ENCODE data around the gene SMYD3. TPM values are rescaled to one million over a fixed set of nuclear protein-coding genes. Genes with fewer than 3 reads are reported as not detected.

The SMYD3 gene
- total and polyA plus RNA-seq, 4 donors: 10.5 to 40.1 (median 32.5) TPM

- Histone ChIP-seq H3K27me3 (ENCODE audit: control insufficient read depth in 3 of 3, insufficient read depth in 3 of 3, low read length in 2 of 3) (no peaks in the 10 kb centered on the region), H3K9ac (ENCODE audit: insufficient read depth in 1 of 2, low read length in 2 of 2) (no peak overlapping the region), H3K4me1 (ENCODE audit: control insufficient read depth in 5 of 5, insufficient read depth in 5 of 5, low read length in 5 of 5) (peaks cover 0 to 5% (median 3%) of the 10 kb centered on the region in 5 donors), H3K4me3 (no peak overlapping the region), H3K36me3 (ENCODE audit: control insufficient read depth in 4 of 4, insufficient read depth in 4 of 4, low read length in 4 of 4) (no peaks in the 10 kb centered on the region), H3K9me3 (ENCODE audit: control insufficient read depth in 4 of 4, insufficient read depth in 3 of 4, low read length in 3 of 4) (no peaks in the 10 kb centered on the region), H3K27ac (ENCODE audit: low read depth in 1 of 2, low read length in 1 of 2) (no peak overlapping the region)
- no peak for ATAC-seq (ENCODE audit: insufficient read depth, low FRiP score)
- 54 to 55% methylated on average over 10 of the region's 10 CpGs for WGBS, 2 donors
- DNase-seq: no peak
- TF ChIP-seq CTCF (IDR thresholded peaks at IDR 0.05; ENCODE audit: control extremely low read depth, extremely low read depth): no peak
Observed at GRCh38 chr1:245999697-246000637, 507.1 kb downstream of the SMYD3 start.

- H3K9ac ChIP-seq (ENCODE audit: insufficient read depth in 1 of 2, low read length in 2 of 2): no peak overlapping the region
- no peak for ATAC-seq (ENCODE audit: insufficient read depth, low FRiP score)
- no peaks in the 10 kb centered on the region for H3K36me3 ChIP-seq (ENCODE audit: control insufficient read depth in 4 of 4, insufficient read depth in 4 of 4, low read length in 4 of 4)
- no peak overlapping the region for H3K4me3 ChIP-seq
- H3K27me3 ChIP-seq (ENCODE audit: control insufficient read depth in 3 of 3, insufficient read depth in 3 of 3, low read length in 2 of 3): no peaks in the 10 kb centered on the region
- H3K9me3 ChIP-seq (ENCODE audit: control insufficient read depth in 4 of 4, insufficient read depth in 3 of 4, low read length in 3 of 4): no peaks in the 10 kb centered on the region
- no peak for DNase-seq
- H3K4me1 ChIP-seq (ENCODE audit: control insufficient read depth in 5 of 5, insufficient read depth in 5 of 5, low read length in 5 of 5): peaks cover 0 to 9% (median 3%) of the 10 kb centered on the region in 5 donors
- TF ChIP-seq CTCF (IDR thresholded peaks at IDR 0.05; ENCODE audit: control extremely low read depth, extremely low read depth): no peak
- WGBS, 2 donors: 59 to 75% methylated on average over 7 of the region's 7 CpGs
- peak overlapping the region in 1 of 2 donors; percentile 21 for H3K27ac ChIP-seq (ENCODE audit: low read depth in 1 of 2, low read length in 1 of 2)
Observed at GRCh38 chr1:245997471-245998258, 509.4 kb downstream of the SMYD3 start.

DNA sequence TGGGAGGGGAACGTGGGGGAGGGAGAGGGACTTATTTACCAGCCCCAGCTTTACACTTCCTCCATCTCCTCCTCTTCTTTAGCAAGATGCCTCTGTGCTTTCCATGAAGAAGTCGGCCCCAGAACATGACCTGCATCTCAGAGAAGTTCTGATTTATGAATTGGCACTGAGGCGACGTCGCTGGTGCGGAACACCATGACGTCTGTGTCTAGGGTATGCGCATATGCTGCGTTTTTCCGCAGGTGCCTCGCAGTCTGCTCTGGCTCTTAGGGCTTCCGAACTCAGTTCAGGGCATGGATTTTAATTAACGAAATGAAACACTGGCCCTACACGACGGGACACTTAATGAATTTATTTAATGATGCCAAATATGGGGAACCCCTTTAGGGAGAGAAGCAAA lies 510.3 kb downstream of the SMYD3 start:
- Histone ChIP-seq H3K9me3 (ENCODE audit: control insufficient read depth in 4 of 4, insufficient read depth in 3 of 4, low read length in 3 of 4) (no peaks in the 10 kb centered on the region), H3K4me3 (no peak overlapping the region), H3K36me3 (ENCODE audit: control insufficient read depth in 4 of 4, insufficient read depth in 4 of 4, low read length in 4 of 4) (no peaks in the 10 kb centered on the region), H3K9ac (ENCODE audit: insufficient read depth in 1 of 2, low read length in 2 of 2) (no peak overlapping the region), H3K27ac (ENCODE audit: low read depth in 1 of 2, low read length in 1 of 2) (no peak overlapping the region), H3K4me1 (ENCODE audit: control insufficient read depth in 5 of 5, insufficient read depth in 5 of 5, low read length in 5 of 5) (peaks cover 0 to 7% (median 3%) of the 10 kb centered on the region in 5 donors), H3K27me3 (ENCODE audit: control insufficient read depth in 3 of 3, insufficient read depth in 3 of 3, low read length in 2 of 3) (no peaks in the 10 kb centered on the region)
- WGBS, 2 donors: 93% methylated on average over 15 of the region's 15 CpGs
- DNase-seq (no peak), ATAC-seq (ENCODE audit: insufficient read depth, low FRiP score) (no peak)
- TF ChIP-seq CTCF (IDR thresholded peaks at IDR 0.05; ENCODE audit: control extremely low read depth, extremely low read depth): no peak
